ENCODE results near the gene BMPR1B. TPM values are rescaled to one million over a fixed set of nuclear protein-coding genes. Genes with fewer than 3 reads are reported as not detected.

Gene BMPR1B
- total and polyA plus RNA-seq, 2 of the 8 experiments (the other 6 are each of a cell fraction or from before 2014, with no cell fraction given) = 0.14 to 1.1 TPM

DNA sequence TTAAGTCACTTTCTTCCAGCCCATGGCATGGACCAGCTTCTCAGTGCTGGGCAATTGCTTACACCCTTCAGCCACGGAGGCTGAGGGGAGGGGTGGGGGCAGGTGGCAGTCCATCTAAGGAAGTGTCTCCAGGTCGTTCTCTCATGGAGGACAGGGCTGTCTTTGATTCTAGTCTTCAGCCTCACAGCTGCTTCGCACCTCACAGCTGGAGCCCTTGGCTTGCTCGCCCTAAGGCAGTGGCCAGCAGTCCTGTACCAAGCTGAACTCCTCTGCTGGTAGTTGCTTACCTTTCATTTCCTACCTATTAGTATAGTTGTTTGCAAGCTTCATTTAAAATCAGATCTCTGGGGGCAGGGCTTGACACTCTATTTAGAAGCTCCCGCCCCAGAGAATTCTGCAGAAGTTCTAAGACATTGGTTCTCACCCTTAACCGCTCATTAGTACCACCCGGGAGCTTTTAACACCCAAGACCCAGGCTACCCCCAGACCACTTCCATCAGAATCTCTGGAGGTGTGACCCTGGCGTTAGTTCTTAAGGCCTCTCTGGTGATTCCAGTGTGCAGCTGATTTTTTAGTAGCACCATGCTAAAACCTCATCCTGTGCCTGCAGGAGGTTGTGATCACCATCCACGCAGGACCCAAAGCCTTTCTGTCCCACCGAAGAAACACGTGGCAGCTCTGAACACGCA lies 404.2 kb downstream of the BMPR1B start (continued):
- no peak for TF ChIP-seq JUN (IDR thresholded peaks at IDR 0.05; ENCODE audit: low read depth, low read length)
- TF ChIP-seq, protein P1, sequence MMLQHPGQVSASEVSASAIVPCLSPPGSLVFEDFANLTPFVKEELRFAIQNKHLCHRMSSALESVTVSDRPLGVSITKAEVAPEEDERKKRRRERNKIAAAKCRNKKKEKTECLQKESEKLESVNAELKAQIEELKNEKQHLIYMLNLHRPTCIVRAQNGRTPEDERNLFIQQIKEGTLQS (IDR thresholded peaks at IDR 0.05; ENCODE audit: insufficient read depth, low read depth, low read length) = no peak

All from H1 (cell line).